Uterus (tissue), 4 donors: ENCODE results near the gene SNCAIP. TPM values are rescaled to one million over a fixed set of nuclear protein-coding genes. Genes with fewer than 3 reads are reported as not detected.

ENCODE experiments used
- DNase-seq, 2 donors: peaks; one replicate each; pipeline ENCODE4 v3.0.0-alpha.2; 2019 to 2020
- H3K27ac ChIP-seq, 2 donors: fragments of 200-600 bp; sonication (generic); 1 replicate in 1 of 2; 2 replicates in 1 of 2; pipeline ENCODE4 v1.5.1; 2016 to 2018
- H3K27me3 ChIP-seq, 2 donors: fragments of 200-600 bp; sonication (generic); one replicate each; pipeline ENCODE4 v1.5.1; 2018 to 2019; ENCODE audit warnings: control low read depth in 1 of 2
- H3K36me3 ChIP-seq, 2 donors: fragments of 200-600 bp; sonication (generic); one replicate each; pipeline ENCODE4 v1.5.1; 2019; ENCODE audit warnings: control low read depth in 1 of 2
- H3K4me1 ChIP-seq, 2 donors: fragments of 200-600 bp; sonication (generic); one replicate each; pipeline ENCODE4 v1.5.1; 2018 to 2019; ENCODE audit warnings: control low read depth in 1 of 2
- H3K4me3 ChIP-seq, 2 donors: fragments of 200-600 bp; sonication (generic); 1 replicate in 1 of 2; 2 replicates in 1 of 2; pipeline ENCODE4 v1.5.1; 2018 to 2019; ENCODE audit warnings: mild to moderate bottlenecking in 1 of 2
- H3K9me3 ChIP-seq, 2 donors: fragments of 200-600 bp; sonication (generic); one replicate each; pipeline ENCODE4 v1.5.1; 2019; ENCODE audit warnings: control low read depth in 1 of 2
- CTCF ChIP-seq, 4 experiments: fragments of 200-600 bp in 2 of 4; fragments of 450-650 bp in 2 of 4; sonication (generic) in 2 of 4; IDR thresholded peaks; one replicate each; pipeline ENCODE4 v1.5.1; 2016 to 2019; ENCODE audit warnings: antibody characterized with exemption in 4 of 4, mild to moderate bottlenecking in 2 of 4, moderate library complexity in 1 of 4
- POLR2A ChIP-seq, 2 donors: fragments of 450-650 bp; IDR thresholded peaks; one replicate each; pipeline ENCODE4 v1.6.1; 2016; ENCODE audit warnings: antibody characterized with exemption in 2 of 2, mild to moderate bottlenecking in 1 of 2, moderate library complexity in 1 of 2
- intact Hi-C: fragments of 100-400 bp; cut with DNase I; formaldehyde crosslinking; loops from one replicate; pipeline ENCODE4 v1.15.1; 2023; ENCODE audit warnings: low total_unique reads
- total RNA-seq, 4 donors: library from RNA; depleted of rRNA in 3 of 4; stranded (reverse); fragments of >200 nt in 3 of 4; gene quantifications; one replicate each; pipeline versions ENCODE4 v1.1.0 to v1.2.4, GENCODE V29; 2014 to 2023
- donor health status: DM: yes; HTN: yes; CAD: no.

Gene SNCAIP
- total RNA-seq, 4 donors from 2014 or later, result 15.3 to 104 (median 35.0) TPM

DNA sequence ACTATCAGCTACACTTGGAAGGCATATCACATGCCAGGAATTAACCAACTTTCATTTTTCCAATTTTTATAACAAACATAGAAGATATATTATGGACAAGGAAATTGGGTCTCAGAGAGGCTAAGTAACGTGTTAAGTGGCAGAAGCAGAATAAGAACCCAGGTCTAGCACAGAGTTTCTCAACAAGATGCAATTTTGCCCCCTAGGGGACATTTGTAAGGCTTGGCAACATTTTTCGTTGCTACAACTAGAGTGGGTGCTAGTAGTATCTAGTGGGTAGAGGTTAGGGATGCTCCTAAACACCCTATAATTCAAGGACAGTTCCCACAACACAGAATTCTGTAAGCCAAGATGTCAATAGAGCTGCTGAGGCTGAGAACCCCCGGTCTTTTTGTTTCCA, 180.6 kb downstream of the SNCAIP start:
- H3K27me3 ChIP-seq, result no peaks in the 10 kb centered on the region
- no peak overlapping the region for H3K4me3 ChIP-seq
- no peak for DNase-seq
- H3K27ac ChIP-seq, result no peak overlapping the region
- no peak for TF ChIP-seq POLR2A (IDR thresholded peaks at IDR 0.05)
- TF ChIP-seq CTCF (IDR thresholded peaks at IDR 0.05), result no peak
- intact Hi-C loops, result no loop called here
- no peaks in the 10 kb centered on the region for H3K36me3 ChIP-seq
- H3K4me1 ChIP-seq, result no peaks in the 10 kb centered on the region
- no peaks in the 10 kb centered on the region for H3K9me3 ChIP-seq

DNA sequence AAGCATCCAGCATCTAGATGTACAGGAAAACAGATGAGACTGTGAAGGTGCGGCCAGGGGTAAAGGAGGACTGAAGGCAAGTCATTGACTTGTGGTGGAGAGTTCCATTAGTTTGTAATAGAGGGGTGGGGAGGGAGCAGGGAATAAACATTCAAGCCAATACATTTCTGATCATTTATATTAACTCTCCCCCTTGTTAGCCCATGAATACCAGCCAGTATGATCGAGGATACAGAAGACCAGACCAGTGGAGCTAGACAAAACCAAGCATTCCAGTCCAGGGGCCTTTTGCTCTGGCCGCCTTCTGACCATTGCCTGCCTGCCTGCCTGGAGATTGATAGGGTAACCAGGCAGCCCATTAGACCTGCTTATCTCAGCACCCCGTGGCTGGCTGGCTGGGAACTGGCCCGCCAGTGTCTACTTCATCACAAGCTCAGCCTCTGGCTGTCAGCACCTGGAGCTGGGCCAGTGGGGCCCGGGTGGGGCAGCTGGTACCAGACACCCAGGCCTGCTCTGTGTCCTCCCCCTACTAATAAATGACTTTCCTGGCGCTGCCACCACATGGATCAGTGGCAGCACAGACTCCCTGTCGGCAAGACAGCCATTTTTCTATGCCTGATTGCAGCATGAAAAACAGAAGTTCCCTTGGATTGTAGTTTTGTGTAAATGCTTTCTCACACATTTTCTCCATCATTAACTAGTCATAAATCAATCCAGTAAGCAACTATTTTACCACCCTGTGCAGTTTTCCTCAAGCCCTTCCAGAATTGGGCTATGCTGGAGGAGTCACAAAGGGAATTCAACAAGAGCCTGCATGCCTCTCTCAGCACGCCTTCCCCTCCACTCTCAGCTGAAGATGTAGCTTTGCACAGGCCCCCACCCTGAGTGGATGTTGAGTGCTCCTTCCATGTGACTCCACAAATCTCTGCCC, 181.3 kb downstream of the SNCAIP start:
- no peak for DNase-seq
- Histone ChIP-seq H3K27ac (no peak overlapping the region), H3K4me1 (no peaks in the 10 kb centered on the region), H3K36me3 (no peaks in the 10 kb centered on the region), H3K27me3 (no peaks in the 10 kb centered on the region), H3K4me3 (no peak overlapping the region), H3K9me3 (no peaks in the 10 kb centered on the region)
- intact Hi-C loops, result no loop called here
- TF ChIP-seq CTCF (IDR thresholded peaks at IDR 0.05), result no peak
- no peak for TF ChIP-seq POLR2A (IDR thresholded peaks at IDR 0.05)

DNA sequence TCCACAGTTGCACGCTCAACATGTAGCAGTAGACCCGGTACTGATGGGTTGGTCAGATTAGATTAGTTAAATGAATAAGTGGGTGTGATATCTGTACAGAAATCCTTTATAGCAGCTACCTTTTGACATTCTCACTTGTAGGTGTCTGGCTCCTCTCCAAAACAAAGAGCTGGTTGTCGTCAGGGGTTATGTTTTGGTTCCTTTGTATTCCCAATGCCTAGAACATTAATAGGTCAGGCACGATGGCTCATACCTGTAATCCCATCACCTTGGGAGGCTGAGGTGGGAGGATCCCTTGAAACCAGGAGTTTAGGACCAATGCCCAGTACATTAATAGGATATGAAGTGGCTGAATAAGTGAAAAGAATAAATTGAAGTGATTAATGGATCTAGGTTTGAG, 182.1 kb downstream of the SNCAIP start:
- intact Hi-C loops, result no loop called here
- H3K27me3 ChIP-seq, result no peaks in the 10 kb centered on the region
- H3K27ac ChIP-seq, result no peak overlapping the region
- H3K36me3 ChIP-seq, result no peaks in the 10 kb centered on the region
- TF ChIP-seq POLR2A (IDR thresholded peaks at IDR 0.05) (no peak), CTCF (IDR thresholded peaks at IDR 0.05) (no peak)
- no peak for DNase-seq
- no peaks in the 10 kb centered on the region for H3K9me3 ChIP-seq
- no peak overlapping the region for H3K4me3 ChIP-seq
- H3K4me1 ChIP-seq, result no peaks in the 10 kb centered on the region

DNA sequence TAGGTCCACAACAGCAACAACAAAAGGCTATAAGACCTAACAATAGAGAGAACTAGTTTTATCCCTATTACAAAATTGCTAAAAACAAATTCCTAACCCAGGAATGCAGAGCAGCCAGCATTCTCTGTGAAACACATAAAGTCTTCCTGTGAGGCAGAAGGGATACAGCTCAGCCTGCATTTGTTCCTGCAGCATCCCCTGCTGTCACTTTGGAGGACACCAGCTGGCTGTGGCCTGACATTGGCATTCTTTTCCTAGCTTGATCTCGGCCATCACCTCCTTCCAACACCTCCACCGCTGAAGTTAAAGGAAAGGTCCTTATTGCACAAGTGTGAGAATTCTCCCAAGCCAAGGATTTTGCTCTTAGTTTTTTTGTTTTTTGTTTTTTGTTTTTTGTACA, 186.1 kb downstream of the SNCAIP start:
- DNase-seq, result no peak
- intact Hi-C loops, result no loop called here
- Histone ChIP-seq H3K36me3 (no peaks in the 10 kb centered on the region), H3K27ac (no peak overlapping the region), H3K4me3 (no peak overlapping the region), H3K27me3 (no peaks in the 10 kb centered on the region), H3K9me3 (no peaks in the 10 kb centered on the region), H3K4me1 (no peaks in the 10 kb centered on the region)
- no peak for TF ChIP-seq POLR2A (IDR thresholded peaks at IDR 0.05)
- no peak for TF ChIP-seq CTCF (IDR thresholded peaks at IDR 0.05)

DNA sequence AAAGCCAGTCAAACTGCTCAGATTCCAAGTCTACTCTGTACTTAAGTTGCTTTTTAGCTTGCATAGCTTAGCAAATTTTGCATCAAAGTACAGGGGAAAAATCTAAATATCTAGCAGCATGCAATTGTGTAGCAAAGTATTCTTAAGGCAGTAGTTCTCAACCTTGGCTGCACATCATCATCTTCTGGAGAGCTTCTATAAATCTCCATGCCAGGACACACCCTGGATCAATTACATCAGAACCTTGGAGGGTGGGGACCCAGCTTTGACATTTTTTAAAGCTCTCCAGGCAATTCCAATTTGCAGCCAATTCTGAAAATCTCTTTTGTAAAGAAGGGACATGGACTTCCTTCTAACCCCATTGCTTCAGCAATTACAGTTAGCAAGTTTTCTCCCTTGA, 187.5 kb downstream of the SNCAIP start:
- DNase-seq, result no peak
- no peaks in the 10 kb centered on the region for H3K27me3 ChIP-seq
- no peak overlapping the region for H3K27ac ChIP-seq
- no peaks in the 10 kb centered on the region for H3K4me1 ChIP-seq
- intact Hi-C loops, result no loop called here
- TF ChIP-seq POLR2A (IDR thresholded peaks at IDR 0.05) (no peak), CTCF (IDR thresholded peaks at IDR 0.05) (no peak)
- H3K9me3 ChIP-seq, result no peaks in the 10 kb centered on the region
- H3K36me3 ChIP-seq, result no peaks in the 10 kb centered on the region
- H3K4me3 ChIP-seq, result no peak overlapping the region
